TTC549 (cell line): ENCODE results near the gene TMEM138.

ENCODE experiments used
- FAIRE-seq: peaks from 2 replicates; lab custom pipeline; 2012; peaks lifted over from hg19 to GRCh38; lab: Jason Lieb, UNC

The TMEM138 gene

GRCh38 chr11:61342207-61342803 lies 19.9 kb upstream of the TMEM138 start:
- no peak for FAIRE-seq

GRCh38 chr11:61343792-61344745 lies 18.1 kb upstream of the TMEM138 start:
- FAIRE-seq, result no peak

GRCh38 chr11:61345170-61345610 lies 17.0 kb upstream of the TMEM138 start:
- no peak for FAIRE-seq

- FAIRE-seq, result no peak
Observed at GRCh38 chr11:61345954-61346843, 16.0 kb upstream of the TMEM138 start.

- no peak for FAIRE-seq
Observed at GRCh38 chr11:61347916-61348461, 14.2 kb upstream of the TMEM138 start.

GRCh38 chr11:61349189-61349751 lies 12.9 kb upstream of the TMEM138 start:
- no peak for FAIRE-seq

- no peak for FAIRE-seq
Observed at GRCh38 chr11:61349916-61350315, 12.3 kb upstream of the TMEM138 start.

GRCh38 chr11:61350336-61350735 lies 11.8 kb upstream of the TMEM138 start:
- no peak for FAIRE-seq

GRCh38 chr11:61350803-61351202 lies 11.4 kb upstream of the TMEM138 start:
- no peak for FAIRE-seq

GRCh38 chr11:61352038-61352437 lies 10.1 kb upstream of the TMEM138 start:
- FAIRE-seq, result no peak

- no peak for FAIRE-seq
Observed at GRCh38 chr11:61353131-61354067, 8.8 kb upstream of the TMEM138 start.

- FAIRE-seq, result no peak
Observed at GRCh38 chr11:61354208-61354607, 8.0 kb upstream of the TMEM138 start.

- FAIRE-seq, result no peak
Observed at GRCh38 chr11:61356706-61357105, 5.5 kb upstream of the TMEM138 start.

- FAIRE-seq, result no peak
Observed at GRCh38 chr11:61357233-61357893, 4.8 kb upstream of the TMEM138 start.

GRCh38 chr11:61357894-61358239 lies 4.3 kb upstream of the TMEM138 start:
- FAIRE-seq, result no peak

GRCh38 chr11:61358566-61358965 lies 3.6 kb upstream of the TMEM138 start:
- no peak for FAIRE-seq

- FAIRE-seq, result no peak
Observed at GRCh38 chr11:61359516-61359915, 2.7 kb upstream of the TMEM138 start.

- no peak for FAIRE-seq
Observed at GRCh38 chr11:61361237-61361740, 885 bp upstream of the TMEM138 start.

- FAIRE-seq, result no peak
Observed at GRCh38 chr11:61362542-61362875, 335 bp downstream of the TMEM138 start.

- no peak for FAIRE-seq
Observed at GRCh38 chr11:61364012-61364675, 2.0 kb downstream of the TMEM138 start.
